AG10803 (cell line): Measurements from ENCODE around the gene ZNF578.
"Not testable (repeated sequence)": the region's sequence is repeated elsewhere in the genome, so short reads cannot be mapped to it uniquely, and the experiment has no call there.

ENCODE experiments used
- DNase-seq: peaks from one replicate; pipeline ENCODE4 v3.0.0; 2010; ENCODE audit warnings: low read depth
- H3K4me3 ChIP-seq: 2 replicates; pipeline ENCODE4 v1.5.1; 2011; ENCODE audit warnings: mild to moderate bottlenecking, low read length, control low read depth
- TF ChIP-seq, protein P1 (sequence below): conservative IDR thresholded peaks from 2 replicates; pipeline ENCODE4 v1.5.1; 2011; ENCODE audit warnings: mild to moderate bottlenecking, low read length, control low read depth, inconsistent platforms

ZNF578 gene

DNA sequence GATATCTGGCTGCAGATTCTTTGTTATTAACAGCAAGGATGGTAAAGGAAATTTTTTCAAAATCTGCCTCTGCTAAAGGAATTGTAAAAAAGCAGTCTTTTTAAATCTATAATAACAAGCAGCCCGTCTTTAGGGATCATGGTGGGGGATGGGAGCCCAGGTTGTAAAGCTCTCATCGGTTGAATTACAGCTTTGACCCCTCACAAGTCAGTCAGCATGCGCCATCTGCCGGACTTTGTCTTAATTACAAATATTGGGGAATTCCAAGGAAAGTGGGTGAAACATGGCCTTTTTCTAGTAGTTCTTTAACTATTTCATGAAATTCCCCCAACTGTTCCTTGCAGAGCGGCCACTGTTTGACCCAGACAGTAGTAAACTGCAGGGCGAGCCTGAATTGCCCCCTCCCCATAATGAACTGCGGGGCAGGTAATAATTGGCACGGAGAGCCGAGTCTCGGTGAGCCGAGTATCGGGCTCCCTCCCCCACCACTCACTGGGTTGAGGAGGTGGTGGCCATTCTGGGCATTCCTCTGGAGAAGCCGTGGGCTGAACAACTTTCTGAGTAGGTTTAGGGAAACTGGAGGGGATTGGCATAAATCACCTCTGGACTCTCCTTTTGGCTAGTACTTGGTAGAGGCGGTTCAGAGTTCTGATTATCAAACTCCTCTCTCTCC lies 11.6 kb downstream of the ZNF578 start:
- no peak for DNase-seq
- TF ChIP-seq, protein P1, sequence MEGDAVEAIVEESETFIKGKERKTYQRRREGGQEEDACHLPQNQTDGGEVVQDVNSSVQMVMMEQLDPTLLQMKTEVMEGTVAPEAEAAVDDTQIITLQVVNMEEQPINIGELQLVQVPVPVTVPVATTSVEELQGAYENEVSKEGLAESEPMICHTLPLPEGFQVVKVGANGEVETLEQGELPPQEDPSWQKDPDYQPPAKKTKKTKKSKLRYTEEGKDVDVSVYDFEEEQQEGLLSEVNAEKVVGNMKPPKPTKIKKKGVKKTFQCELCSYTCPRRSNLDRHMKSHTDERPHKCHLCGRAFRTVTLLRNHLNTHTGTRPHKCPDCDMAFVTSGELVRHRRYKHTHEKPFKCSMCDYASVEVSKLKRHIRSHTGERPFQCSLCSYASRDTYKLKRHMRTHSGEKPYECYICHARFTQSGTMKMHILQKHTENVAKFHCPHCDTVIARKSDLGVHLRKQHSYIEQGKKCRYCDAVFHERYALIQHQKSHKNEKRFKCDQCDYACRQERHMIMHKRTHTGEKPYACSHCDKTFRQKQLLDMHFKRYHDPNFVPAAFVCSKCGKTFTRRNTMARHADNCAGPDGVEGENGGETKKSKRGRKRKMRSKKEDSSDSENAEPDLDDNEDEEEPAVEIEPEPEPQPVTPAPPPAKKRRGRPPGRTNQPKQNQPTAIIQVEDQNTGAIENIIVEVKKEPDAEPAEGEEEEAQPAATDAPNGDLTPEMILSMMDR, result no peak
- H3K4me3 ChIP-seq, result no peak overlapping the region

DNA sequence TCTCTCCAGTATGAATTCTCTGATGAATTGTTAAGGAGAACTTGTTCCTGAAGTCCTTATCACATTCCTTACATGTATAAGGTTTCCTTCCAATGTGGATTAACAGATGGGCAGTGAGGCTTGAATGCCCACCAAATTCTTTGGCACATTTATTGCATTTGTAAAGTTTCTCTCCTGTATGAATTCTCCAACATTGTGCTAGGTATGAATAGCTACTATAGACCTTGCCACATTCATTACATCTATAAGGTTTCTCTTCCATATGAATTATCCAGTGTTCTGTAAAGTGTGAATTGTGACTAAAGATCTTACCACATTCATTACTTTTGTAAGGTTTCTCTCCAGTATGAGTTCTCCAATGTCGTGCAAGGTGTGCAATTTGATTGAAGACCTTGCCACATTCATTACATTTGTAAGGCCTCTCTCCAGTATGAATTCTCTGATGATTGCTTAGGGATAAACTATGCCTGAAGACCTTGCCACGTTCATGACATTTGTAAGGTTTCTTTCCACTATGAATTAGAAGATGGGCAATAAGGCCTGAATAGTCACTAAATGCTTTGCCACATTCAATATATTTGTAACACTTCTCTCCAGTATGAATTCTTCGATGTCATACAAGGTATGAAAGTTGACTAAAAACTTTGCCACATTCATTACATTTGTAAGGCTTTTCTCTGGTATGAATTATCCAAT lies 20.4 kb downstream of the ZNF578 start:
- H3K4me3 ChIP-seq, result no peak overlapping the region
- TF ChIP-seq, protein P1, result no peak
- no peak for DNase-seq

DNA sequence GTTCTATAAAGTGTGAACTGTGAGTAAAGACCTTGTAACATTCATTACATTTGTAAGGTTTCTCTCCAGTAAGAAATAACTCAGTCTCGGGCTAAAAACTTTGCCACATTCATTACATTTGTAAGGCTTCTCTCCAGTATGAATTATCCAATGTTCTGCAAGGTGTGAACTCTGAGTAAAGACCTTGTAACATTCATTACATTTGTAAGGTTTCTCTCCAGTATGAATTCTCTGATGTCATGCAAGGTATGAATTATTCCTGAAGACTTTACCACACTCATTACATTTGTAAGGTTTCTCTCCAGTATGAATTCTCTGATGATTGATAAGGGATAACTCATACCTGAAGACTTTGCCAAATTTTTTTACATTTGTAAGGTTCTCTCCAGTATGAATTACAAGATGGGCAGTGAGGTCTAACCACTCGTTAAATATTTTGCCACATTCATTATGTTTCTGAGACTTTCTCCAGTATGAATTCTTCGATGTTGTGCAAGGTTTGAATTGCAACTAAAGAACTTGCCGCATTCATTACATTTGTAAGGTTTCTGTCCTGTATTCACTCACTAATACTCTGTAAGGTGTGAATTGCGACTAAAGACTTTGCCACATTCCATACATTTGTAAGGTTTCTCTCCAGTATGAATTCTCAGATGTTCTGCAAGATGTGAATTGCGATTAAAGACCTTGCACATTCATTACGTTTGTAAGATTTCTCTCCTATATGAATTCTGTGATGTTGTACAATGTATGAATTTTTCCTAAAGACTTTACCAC lies 21.2 kb downstream of the ZNF578 start:
- no peak for DNase-seq
- no peak overlapping the region for H3K4me3 ChIP-seq
- TF ChIP-seq, protein P1, result no peak

DNA sequence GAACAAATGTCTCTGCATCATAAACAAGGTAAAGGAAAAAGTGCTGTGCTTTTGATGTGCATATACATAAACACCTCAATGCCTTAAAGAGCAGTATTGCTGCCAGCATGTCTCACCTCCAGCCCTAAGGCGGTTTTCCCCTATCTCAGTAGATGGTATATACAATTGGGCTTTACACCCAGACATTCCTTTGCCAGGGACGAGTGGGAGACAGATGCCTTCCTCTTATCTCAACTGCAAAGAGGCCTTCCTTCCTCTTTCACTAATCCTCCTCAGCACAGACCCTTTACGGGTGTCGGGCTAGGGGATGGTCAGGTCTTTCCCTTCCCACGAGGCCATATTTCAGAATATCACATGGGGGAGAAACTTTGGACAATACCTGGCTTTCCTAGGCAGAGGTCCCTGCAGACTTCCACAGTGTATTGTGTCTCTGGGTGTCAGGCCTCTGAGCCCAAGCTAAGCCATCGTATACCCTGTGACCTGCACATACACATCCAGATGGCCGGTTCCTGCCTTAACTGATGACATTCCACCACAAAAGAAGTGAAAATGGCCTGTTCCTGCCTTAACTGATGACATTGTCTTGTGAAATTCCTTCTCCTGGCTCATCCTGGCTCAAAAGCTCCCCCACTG lies 30.9 kb downstream of the ZNF578 start:
- not testable (repeated sequence) for DNase-seq, H3K4me3 ChIP-seq

DNA sequence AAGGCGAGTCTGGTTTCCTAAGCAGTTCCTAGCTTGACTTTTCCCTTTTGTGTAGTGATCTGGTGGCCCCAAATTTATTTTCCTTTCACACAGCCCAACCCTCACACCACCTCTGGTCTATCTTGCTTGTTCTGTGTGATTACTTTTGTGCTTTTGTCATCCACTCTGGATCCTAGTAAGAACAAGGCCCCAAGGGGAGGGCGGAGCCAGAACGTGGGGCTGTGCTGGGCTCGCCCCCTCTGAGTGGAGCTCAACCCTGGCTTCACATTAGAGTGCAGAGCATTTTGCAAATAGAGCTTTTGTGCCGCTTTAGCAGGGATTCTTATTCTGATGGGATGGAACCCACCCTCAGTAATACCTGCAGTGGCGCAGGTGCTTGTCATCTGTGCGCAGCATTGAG lies 31.7 kb downstream of the ZNF578 start:
- not testable (repeated sequence) for DNase-seq, H3K4me3 ChIP-seq

DNA sequence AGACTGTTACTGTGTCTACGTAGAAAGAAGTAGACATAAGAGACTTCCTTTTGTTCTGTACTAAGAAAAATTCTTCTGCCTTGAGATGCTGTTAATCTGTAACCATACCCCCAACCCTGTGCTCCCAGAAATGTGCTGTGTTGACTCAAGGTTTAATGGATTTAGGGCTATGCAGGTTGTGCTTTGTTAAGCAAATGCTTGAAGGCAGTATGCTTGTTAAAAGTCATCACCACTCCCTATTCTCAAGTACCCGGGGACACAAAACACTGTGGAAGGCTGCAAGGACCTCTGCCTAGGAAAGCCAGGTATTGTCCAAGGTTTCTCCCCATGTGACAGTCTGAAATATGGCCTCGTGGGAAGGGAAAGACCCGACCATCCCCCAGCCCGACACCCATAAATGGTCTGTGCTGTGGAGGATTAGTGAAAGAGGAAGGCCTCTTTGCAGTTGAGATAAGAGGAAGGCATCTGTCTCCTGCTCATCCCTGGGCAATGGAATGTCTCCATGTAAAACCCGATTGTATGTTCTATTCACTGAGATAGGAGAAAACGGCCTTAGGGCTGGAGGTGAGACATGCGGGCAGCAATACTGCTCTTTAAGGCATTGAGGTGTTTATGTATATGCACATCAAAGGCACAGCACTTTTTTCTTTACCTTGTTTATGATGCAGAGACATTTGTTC lies 32.3 kb downstream of the ZNF578 start:
- not testable (repeated sequence) for H3K4me3 ChIP-seq, DNase-seq

GRCh38 chr19:52492201-52492993 lies 39.0 kb downstream of the ZNF578 start:
- TF ChIP-seq, protein P1, result no peak
- H3K4me3 ChIP-seq, result no peak overlapping the region
- DNase-seq, result no peak

DNA sequence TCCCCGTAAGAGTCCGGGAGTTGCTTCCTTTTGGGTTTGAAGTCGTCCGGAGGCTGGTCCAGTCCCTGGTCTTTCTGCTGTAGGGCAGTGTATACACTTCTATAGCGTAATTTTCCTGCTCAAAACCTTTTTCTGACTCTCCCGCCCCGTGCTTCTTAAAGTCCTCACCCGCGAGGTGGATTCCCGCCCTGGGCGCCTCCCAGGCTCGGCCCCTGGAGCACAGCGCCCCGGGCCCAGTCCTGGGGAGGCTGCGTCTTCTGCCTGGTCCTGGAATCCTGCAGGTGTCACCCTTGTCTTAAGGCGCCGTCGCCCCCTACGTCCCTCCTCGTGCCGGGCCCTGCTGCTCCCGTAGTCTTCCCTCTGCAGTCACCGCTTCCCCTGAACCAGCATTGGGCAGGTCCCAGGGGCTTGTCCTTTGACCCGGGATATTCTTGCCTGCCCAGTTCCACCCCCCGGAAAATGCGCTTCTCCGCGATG lies 39.7 kb downstream of the ZNF578 start:
- TF ChIP-seq, protein P1, result no peak
- DNase-seq, result no peak
- H3K4me3 ChIP-seq, result no peak overlapping the region
